Tibial nerve (tissue), 4 donors: ENCODE measurements around the gene DNAJB12. TPM values are rescaled to one million over a fixed set of nuclear protein-coding genes. Genes with fewer than 3 reads are reported as not detected.

Experiments used
- DNase-seq, 2 donors: peaks; one replicate each; pipeline ENCODE4 v3.0.0-alpha.2; 2019; ENCODE audit warnings: low spot score in 2 of 2
- H3K27ac ChIP-seq, 4 donors: fragments of 200-600 bp; sonication (generic) in 3 of 4; one replicate each; pipeline ENCODE4 v1.5.1; 2017 to 2019; ENCODE audit warnings: mild to moderate bottlenecking in 1 of 4
- H3K27me3 ChIP-seq, 2 donors: fragments of 200-600 bp; sonication (generic) in 1 of 2; one replicate each; pipeline versions ENCODE4 v1.5.1 to v1.6.0; 2017 to 2019
- H3K36me3 ChIP-seq, 3 donors: fragments of 200-600 bp; sonication (generic); one replicate each; pipeline ENCODE4 v1.5.1; 2018 to 2019
- H3K4me1 ChIP-seq, 4 donors: fragments of 200-600 bp; sonication (generic) in 3 of 4; one replicate each; pipeline ENCODE4 v1.5.1; 2017 to 2019
- H3K4me3 ChIP-seq, 4 donors: fragments of 200-600 bp; sonication (generic) in 3 of 4; one replicate each; pipeline ENCODE4 v1.5.1; 2017 to 2019; ENCODE audit warnings: mild to moderate bottlenecking in 1 of 4, moderate library complexity in 1 of 4
- H3K9me3 ChIP-seq, 4 donors: fragments of 200-600 bp; sonication (generic) in 3 of 4; one replicate each; pipeline ENCODE4 v1.5.1; 2017 to 2019
- EP300 ChIP-seq, 2 donors: sonication (generic); formaldehyde crosslinking; IDR thresholded peaks; one replicate each; pipeline ENCODE4 v1.6.1; 2017; ENCODE audit warnings: antibody characterized with exemption in 2 of 2, mild to moderate bottlenecking in 1 of 2
- POLR2A ChIP-seq, 2 donors: fragments of 450-650 bp; IDR thresholded peaks; one replicate each; pipeline ENCODE4 v1.6.1; 2017; ENCODE audit warnings: antibody characterized with exemption in 2 of 2, mild to moderate bottlenecking in 2 of 2, moderate library complexity in 2 of 2
- WGBS, 2 donors: methylation state at CpG; one replicate each; pipeline ENCODE4 v1.1.5; 2018; 5-methylcytosine and 5-hydroxymethylcytosine counted together
- total RNA-seq, 4 donors: library from RNA; depleted of rRNA; stranded (reverse); fragments of >200 nt; gene quantifications; one replicate each; pipeline ENCODE4 v1.1.0, GENCODE V29; 2016
- TF ChIP-seq, protein P1 (sequence below), 5 experiments: fragments of 200-600 bp in 3 of 5; fragments of 450-650 bp in 2 of 5; sonication (generic) in 3 of 5; IDR thresholded peaks; one replicate each; pipeline ENCODE4 v1.5.1; 2016 to 2019; ENCODE audit warnings: antibody characterized with exemption in 5 of 5, mild to moderate bottlenecking in 3 of 5, moderate library complexity in 2 of 5

The DNAJB12 gene
- total RNA-seq, 4 donors from 2014 or later = 81.3 to 115 (median 98.9) TPM

DNA sequence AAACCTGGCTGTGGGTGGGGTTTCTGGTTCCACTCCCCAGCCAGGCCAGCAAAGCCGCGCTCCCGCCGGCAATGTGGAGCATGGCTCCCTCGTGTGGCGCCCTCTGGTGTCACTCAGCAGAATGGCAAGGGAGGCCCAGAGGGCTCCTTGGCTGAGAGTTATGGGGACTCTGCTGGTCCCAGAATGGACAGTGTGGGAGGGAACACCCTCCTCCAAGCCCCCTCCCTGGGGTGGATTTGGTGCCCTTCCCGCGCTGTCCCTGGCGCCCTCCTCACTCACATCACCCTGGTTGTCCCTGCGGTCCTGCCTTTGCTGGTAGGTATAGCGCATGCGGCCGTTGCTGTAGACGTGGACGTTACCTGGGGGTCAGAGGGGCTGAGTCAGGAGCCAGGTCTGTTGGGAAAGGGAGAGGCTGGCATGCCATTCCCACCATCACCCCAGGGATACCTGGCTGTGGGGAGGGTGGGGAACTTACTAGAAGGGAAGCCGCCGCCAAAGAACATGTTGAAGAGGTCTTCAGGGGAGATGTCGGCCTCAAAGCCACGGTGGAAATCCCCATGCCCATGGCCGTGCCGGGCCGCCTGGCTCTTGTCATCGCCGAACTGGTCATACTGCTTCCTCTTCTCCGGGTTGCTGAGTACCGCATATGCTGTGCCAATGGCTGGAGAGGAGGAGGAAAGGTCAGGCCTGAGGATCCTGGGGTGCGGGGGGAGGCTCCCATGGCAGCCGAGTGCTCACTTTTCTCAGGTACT is 14.0 kb downstream of the DNAJB12 start:
- DNase-seq = peak; percentile 56 to 68
- H3K27me3 ChIP-seq = no peaks in the 10 kb centered on the region
- H3K4me1 ChIP-seq = peaks cover 4 to 74% (median 31%) of the 10 kb centered on the region in 4 donors
- TF ChIP-seq POLR2A (IDR thresholded peaks at IDR 0.05) (no peak), EP300 (IDR thresholded peaks at IDR 0.05) (no peak)
- TF ChIP-seq, protein P1, sequence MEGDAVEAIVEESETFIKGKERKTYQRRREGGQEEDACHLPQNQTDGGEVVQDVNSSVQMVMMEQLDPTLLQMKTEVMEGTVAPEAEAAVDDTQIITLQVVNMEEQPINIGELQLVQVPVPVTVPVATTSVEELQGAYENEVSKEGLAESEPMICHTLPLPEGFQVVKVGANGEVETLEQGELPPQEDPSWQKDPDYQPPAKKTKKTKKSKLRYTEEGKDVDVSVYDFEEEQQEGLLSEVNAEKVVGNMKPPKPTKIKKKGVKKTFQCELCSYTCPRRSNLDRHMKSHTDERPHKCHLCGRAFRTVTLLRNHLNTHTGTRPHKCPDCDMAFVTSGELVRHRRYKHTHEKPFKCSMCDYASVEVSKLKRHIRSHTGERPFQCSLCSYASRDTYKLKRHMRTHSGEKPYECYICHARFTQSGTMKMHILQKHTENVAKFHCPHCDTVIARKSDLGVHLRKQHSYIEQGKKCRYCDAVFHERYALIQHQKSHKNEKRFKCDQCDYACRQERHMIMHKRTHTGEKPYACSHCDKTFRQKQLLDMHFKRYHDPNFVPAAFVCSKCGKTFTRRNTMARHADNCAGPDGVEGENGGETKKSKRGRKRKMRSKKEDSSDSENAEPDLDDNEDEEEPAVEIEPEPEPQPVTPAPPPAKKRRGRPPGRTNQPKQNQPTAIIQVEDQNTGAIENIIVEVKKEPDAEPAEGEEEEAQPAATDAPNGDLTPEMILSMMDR (IDR thresholded peaks at IDR 0.05) = peak; percentile 93 to 99 (median 95)
- H3K36me3 ChIP-seq = peaks cover 0 to 78% (median 0%) of the 10 kb centered on the region in 3 donors
- 52 to 62% methylated on average over 25 to 28 of the region's 28 CpGs for WGBS, 2 donors
- no peaks in the 10 kb centered on the region for H3K9me3 ChIP-seq
- H3K27ac ChIP-seq = peak overlapping the region; percentile 11 to 86 (median 58)
- H3K4me3 ChIP-seq = no peak overlapping the region

DNA sequence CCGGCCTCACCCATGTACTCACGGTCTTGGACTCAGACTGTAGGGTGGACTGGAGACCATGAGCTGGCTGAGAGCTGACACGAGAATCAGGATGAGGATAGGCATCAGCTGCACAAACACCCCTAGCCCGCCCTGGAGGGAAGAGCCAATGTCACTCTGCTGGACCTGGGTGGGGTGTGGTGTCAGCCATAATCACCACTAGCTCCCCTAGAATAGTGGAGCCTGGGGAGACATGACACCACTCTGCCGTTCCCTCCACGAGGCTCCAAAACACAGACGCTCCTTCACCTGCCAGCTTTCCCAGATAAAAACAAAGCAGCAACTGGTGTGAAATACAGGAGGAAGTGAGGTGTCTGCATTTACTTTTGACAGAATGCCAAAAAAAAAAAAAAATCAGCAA is 16.5 kb downstream of the DNAJB12 start:
- TF ChIP-seq POLR2A (IDR thresholded peaks at IDR 0.05) = no peak
- TF ChIP-seq, protein P1 (IDR thresholded peaks at IDR 0.05) = no peak
- TF ChIP-seq EP300 (IDR thresholded peaks at IDR 0.05) = no peak
- Histone ChIP-seq H3K9me3 (no peaks in the 10 kb centered on the region), H3K4me1 (peaks cover 4 to 81% (median 48%) of the 10 kb centered on the region in 4 donors), H3K36me3 (peaks cover 0 to 58% (median 0%) of the 10 kb centered on the region in 3 donors), H3K27me3 (no peaks in the 10 kb centered on the region), H3K4me3 (no peak overlapping the region), H3K27ac (peak overlapping the region in 2 of 4 donors; percentile 13 to 98)
- 84 to 94% methylated on average over 5 to 7 of the region's 7 CpGs for WGBS, 2 donors
- DNase-seq = no peak

DNA sequence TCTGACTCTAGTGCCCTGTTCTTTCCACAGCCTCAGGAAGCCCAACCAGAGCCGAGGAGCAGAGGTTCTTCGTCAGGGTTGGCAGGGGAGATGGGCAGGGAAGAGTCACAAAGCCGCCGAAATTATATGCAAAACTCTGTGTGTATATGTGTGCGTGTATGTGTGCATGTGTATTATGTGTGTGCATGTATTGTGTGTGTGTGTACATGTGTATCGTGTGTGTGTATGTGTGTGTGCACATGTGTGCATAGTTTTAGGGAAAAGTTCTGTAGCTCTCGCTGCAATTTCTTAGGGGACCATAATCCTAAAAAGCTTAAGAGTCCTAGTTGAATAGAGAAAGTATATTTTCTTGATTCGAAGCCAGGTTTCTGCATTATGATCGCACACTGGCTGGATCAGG is 17.0 kb downstream of the DNAJB12 start:
- Histone ChIP-seq H3K27ac (peak overlapping the region in 3 of 4 donors; percentile 11 to 98 (median 89)), H3K4me3 (no peak overlapping the region), H3K9me3 (no peaks in the 10 kb centered on the region), H3K36me3 (peaks cover 0 to 53% (median 0%) of the 10 kb centered on the region in 3 donors), H3K4me1 (peaks cover 4 to 81% (median 53%) of the 10 kb centered on the region in 4 donors), H3K27me3 (no peaks in the 10 kb centered on the region)
- DNase-seq = no peak
- 81 to 83% methylated on average over 9 of the region's 9 CpGs for WGBS, 2 donors
- TF ChIP-seq EP300 (IDR thresholded peaks at IDR 0.05) (no peak), POLR2A (IDR thresholded peaks at IDR 0.05) (no peak)
- TF ChIP-seq, protein P1 (IDR thresholded peaks at IDR 0.05) = no peak

DNA sequence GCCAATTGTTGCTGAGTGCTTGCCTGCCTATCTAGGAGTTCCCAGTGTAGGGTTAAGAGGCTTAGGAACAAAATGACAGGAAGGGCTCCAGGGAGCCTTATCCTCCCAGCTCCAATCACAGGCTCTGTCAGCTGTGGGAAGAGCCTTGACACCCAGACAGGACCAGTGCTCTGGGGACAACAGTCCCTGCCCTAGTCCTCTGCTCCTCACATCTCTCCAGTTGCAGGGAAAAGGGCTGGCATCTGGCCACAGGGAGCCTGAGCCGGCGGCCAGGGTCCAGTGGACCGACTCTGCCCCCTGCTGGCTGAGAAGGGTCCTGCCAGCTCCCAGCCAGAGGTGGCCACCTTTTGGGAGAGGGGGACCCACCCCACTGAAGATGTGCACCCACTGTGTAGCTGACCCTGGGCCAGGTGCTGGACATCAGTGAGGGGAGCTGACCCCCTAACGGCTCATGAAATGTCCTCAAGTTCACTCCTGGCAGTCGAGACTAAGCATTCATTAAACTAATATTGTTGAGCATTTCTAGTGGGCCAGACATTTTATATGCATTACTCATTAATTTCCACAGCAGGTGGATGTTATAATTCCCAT is 17.6 kb downstream of the DNAJB12 start:
- H3K36me3 ChIP-seq = peaks cover 0 to 47% (median 0%) of the 10 kb centered on the region in 3 donors
- no peaks in the 10 kb centered on the region for H3K9me3 ChIP-seq
- H3K4me3 ChIP-seq = peak overlapping the region in 1 of 4 donors; percentile 41
- TF ChIP-seq POLR2A (IDR thresholded peaks at IDR 0.05) (no peak), EP300 (IDR thresholded peaks at IDR 0.05) (peak in 1 of 2 donors; percentile 72)
- TF ChIP-seq, protein P1 (IDR thresholded peaks at IDR 0.05) = peak; percentile 94 to 99 (median 97)
- 17 to 40% methylated on average over 3 to 5 of the region's 5 CpGs for WGBS, 2 donors
- peak; percentile 89 to 93 for DNase-seq
- no peaks in the 10 kb centered on the region for H3K27me3 ChIP-seq
- H3K4me1 ChIP-seq = peaks cover 4 to 81% (median 58%) of the 10 kb centered on the region in 4 donors
- H3K27ac ChIP-seq = peak overlapping the region; percentile 86 to 98 (median 92)
